ENCODE data around the gene MARCHF10. TPM values are rescaled to one million over a fixed set of nuclear protein-coding genes. Genes with fewer than 3 reads are reported as not detected.

Gene MARCHF10
- total RNA-seq, 1 donor from 2014 or later, result not detected

GRCh38 chr17:62823111-62823893 lies 15.2 kb upstream of the MARCHF10 start:
- ATAC-seq, result no peak
- intact Hi-C loops (cut with DNase I), result no loop called here
- DNase-seq (ENCODE audit: missing footprints), result no peak

DNA sequence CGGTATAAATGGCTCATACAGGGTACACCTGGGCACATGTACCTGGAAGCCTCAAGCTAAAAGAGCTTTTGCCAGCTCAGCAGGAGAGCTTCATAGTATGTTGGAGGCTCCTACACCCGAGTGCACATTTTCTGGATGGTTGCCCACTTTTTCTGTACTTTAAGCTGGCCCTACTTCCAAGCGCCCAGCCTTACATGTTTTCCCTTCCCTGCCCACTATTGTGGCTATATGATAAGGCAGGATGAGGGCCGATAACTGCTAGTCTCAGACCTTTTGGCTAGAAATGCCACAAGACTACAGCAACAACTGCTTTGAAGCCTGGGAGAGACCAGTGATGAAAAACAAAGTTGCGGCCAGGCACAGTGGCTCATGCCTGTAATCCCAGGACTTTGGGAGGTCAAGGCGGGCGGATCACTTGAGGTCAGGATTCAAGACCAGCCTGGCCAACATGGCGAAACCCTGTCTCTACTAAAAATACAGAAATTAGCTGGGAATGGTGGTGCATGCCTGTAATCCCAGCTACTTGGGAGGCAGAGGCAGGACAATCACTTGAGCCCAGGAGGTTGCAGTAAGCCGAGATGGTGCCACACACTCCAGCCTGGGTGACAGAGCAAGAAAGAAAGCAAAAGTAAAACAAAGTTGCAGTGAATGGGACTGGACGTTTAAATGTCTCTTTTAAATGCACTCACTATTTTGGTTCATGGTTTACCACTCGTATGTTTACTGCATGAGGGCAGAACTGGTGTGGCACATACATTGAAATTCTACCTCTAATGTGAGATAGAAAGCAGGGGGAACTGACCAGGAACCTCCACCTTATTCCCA lies 14.2 kb upstream of the MARCHF10 start:
- ATAC-seq (no peak), DNase-seq (ENCODE audit: missing footprints) (no peak)
- intact Hi-C loops (cut with DNase I), result no loop called here

DNA sequence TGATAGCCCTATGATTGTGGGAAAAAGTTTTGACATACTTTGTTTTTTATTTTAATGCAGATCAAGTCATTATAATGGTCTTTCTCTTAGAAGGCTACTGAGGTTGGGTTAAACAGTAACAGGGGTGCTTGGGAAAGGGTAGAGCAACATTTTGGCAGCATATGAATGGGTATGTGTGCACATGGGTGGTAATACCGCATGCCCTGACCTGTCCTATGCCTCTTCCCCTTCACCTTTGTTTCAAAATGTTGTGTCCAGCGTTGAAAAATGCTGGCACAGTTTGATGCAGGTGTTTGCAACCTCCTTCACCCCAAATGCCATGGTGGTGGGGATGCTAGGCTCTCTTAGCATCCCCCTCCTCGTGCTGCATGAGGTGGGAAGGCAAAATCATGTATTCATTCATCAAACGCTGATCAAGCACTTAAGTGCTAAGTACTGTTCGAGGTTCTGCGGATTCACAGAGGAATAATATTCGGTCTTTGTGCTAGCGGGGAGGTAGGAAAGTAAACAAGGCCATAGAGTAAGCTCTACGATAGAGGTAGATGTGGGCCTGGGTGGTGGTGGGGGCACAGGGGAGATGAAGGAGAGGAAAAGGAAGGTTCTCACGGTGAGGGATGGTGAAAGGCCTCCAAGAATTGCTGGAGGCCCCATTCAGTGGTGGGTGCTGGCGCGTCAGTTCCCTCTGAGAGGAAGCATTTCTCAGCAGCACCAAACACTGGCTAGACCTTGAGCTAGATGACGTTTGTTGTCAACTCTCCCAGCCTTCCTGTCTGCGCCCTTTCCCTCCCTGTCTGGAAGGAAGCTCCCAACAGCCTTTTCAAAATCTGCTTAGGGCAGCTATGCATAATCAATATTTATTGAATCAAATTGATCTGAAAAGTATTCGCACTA lies 13.3 kb upstream of the MARCHF10 start:
- no peak for ATAC-seq
- DNase-seq (ENCODE audit: missing footprints), result no peak
- intact Hi-C loops (cut with DNase I), result no loop called here

DNA sequence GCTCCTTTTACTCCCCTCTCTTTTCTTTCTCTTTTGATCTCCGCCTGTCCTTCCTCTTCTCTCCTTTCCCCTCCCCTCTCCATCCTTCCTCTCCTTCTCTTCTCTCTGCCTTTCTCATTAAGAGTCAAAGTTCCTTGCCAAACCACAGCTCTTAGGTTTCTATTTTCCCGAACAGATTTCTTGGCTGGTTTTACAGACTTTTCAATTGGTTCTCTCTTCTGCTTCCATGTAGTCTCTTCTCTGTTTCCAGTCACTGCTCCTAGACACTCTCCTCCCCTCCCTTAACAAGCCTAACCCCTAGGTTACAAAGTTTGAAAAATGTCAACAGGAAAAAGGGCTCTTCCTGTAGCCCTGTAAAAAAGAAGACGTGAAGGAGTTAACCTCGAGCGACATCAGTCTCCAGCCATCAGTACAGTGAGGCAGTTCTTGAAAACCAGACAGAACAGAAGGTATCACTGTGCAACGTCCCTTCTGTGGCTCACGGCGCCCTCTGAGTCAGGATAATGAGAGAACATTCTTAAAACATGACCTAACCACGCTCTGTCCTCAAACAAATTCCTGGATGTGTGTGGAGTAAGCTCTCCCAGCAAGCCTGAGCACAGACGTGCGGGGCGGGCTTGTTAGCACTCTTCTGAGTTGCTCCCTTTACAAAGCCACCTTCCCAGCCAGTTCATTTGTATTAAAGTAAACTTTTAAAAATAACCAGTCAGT lies 11.6 kb upstream of the MARCHF10 start:
- ATAC-seq (peak; percentile 83), DNase-seq (ENCODE audit: missing footprints) (peak; percentile 71)
- intact Hi-C loops (cut with DNase I), result no loop called here

DNA sequence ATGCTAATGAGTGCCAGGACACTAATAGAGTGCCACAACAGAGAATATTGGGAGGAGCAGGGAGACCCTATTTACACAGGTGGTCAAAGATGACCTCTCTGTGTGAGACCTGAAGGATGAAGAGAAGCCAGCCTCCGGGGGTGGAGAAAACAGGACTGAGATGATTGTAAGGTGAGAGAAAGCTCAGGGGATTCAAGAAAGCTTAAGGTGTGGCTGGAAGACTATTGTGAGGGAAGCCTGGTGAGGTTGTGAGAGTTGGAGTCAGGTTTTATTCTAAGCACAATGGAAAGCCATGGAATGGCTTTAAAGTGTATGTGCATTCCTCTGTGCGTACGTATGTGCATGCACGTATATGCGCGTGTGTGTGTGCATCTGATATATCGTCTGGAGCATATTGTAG lies 10.4 kb upstream of the MARCHF10 start:
- ATAC-seq (no peak), DNase-seq (ENCODE audit: missing footprints) (no peak)
- intact Hi-C loops (cut with DNase I), result no loop called here

DNA sequence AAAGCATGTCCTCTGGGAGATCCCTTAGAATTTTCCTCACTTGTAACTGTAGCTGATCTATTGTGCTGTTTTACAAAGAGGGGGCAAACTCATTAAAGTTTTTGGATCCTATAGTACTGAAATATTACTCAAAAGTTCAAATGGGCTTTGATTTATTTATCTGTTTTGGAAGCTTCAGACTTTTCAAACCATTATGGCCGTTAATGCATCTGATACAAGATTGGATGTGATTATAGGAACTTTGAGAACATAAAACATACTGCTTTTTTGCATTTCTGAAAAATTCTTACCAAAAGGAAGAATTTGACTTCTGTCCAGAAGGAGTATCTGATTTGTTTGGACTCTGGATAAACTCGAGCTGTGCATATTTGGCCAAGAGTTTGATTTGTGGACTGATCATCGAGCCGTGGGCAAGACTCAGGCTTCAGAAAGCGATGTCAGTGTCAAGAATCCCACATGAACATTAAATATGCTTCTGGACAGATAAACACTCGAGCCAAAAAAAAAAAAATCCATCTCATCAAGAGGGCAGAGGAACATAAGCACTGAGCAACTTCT lies 8.2 kb upstream of the MARCHF10 start:
- DNase-seq (ENCODE audit: missing footprints), result no peak
- ATAC-seq, result no peak
- intact Hi-C loops (cut with DNase I), result no loop called here

- no peak for ATAC-seq
- intact Hi-C loops (cut with DNase I), result no loop called here
These were observed 1.5 kb upstream of the MARCHF10 start for GRCh38 chr17:62809656-62810055.

DNA sequence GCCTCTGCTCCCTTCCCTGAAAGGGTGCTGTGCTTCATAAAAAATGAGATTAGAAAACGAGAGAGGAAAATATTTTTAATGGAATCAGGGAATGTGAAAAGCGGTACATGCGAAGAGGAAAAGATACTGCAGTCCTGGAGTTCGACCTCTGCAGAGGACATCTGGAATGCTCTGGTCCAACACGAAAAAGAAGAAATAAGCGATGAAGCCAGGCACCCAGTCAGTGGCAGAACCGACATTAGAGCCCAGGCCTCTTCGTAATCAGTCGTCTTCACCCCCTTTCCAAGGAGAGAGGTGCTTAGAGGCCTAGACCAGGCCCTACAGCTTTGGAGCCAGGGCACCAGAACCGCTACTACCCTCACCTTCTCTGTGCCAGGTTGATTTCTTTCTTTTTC lies 459 bp upstream of the MARCHF10 start:
- ATAC-seq (no peak), DNase-seq (ENCODE audit: missing footprints) (no peak)
- intact Hi-C loops (cut with DNase I), result no loop called here

More at GRCh38 chr17:62809656-62810055, 1.5 kb upstream of the MARCHF10 start:
- DNase-seq (ENCODE audit: missing footprints), result no peak

DNA sequence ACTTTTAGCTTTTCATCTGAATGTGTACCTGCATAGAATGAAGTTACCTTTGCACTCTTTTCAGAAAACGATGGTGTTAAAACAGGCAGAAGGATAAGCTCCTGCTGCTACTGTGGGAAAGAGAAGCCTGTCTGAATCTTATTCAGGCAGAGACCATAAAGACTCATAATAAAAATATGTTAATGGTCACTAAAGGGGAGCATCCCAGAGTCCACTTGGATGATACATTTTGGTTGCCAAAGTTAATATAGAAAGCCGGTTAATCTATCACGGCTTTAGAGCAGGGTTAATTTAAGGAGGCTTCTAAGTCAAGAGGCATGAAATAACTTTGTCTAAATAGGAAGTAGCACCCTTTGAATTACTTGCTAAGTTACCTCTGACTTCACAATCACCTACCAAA lies 2.9 kb downstream of the MARCHF10 start:
- no peak for ATAC-seq
- no peak for DNase-seq (ENCODE audit: missing footprints)
- intact Hi-C loops (cut with DNase I), result no loop called here

GRCh38 chr17:62804822-62805221 lies 3.3 kb downstream of the MARCHF10 start:
- ATAC-seq (no peak), DNase-seq (ENCODE audit: missing footprints) (no peak)
- intact Hi-C loops (cut with DNase I), result no loop called here

DNA sequence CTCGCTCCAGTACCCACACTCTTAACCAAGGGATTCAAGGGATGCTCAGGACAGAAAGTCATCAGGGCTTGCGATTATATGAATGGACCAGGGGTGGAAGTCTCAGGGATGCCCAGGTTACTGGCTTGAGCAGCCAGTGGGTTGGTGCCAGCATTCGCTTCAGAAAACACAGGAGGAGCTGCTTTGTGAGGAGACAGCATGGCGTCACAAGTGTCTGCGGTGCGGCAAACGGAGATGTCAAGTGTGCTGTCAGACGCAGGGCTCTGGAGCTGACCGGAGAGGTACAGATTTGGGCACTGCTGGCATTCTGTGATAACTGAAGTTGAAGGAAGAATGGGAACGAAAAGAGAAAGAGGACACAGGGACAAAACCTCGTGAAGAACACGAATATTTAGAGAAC lies 4.1 kb downstream of the MARCHF10 start:
- intact Hi-C loops (cut with DNase I), result no loop called here
- DNase-seq (ENCODE audit: missing footprints), result no peak
- no peak for ATAC-seq

DNA sequence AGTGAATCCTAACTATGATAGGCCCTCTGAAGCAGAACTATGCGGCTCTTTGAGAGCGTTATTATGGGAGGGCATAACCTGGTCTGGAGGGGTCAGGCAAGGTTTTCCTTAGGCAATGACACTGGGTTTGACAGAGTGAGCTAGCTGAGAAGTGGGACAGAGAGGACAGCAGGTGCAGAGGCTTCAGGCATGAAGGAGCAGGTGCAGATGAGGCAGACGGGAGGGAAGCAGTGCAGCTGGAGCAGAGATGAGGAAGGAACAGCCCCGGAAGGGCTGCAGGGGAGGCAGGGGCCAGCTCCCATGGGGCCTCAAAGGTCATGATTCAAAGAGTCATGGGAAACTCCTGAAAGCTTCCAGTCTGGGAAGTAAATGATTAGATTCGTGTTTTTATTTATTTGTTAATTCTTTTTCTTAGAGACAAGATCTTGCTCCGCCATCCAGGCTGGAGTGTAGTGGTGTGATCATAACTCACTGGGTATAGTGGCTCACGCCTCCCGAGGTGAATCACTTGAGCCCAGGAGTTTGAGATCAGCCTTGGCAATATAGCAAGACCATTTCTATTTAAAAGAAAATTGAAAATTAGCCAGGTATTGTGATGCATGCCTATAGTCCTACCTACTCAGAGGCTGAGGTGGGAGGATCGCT lies 5.4 kb downstream of the MARCHF10 start:
- DNase-seq (ENCODE audit: missing footprints) (no peak), ATAC-seq (no peak)
- intact Hi-C loops (cut with DNase I), result no loop called here

GRCh38 chr17:62801553-62802114 lies 6.5 kb downstream of the MARCHF10 start:
- intact Hi-C loops (cut with DNase I), result no loop called here
- ATAC-seq (no peak), DNase-seq (ENCODE audit: missing footprints) (no peak)

DNA sequence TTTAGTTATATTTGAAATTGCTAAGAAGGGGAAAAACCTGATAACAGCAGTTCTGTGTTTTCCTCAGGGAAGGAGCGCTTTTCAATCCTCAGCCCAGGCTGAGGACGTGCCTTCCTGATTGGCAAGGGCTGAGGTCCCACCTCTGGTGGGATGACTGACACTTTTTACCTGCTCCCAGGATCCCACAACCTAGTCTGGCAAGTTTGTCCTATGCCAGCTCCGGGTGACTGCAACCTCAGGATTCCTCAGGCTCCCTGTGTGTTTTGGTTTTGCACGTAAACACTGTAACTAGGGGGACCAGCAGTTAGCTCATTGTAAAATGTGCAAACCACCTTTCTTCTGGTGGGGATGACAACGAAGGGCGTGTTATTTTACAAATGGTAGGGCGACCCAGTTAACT lies 7.5 kb downstream of the MARCHF10 start:
- DNase-seq (ENCODE audit: missing footprints) (no peak), ATAC-seq (no peak)
- intact Hi-C loops (cut with DNase I), result no loop called here

- DNase-seq (ENCODE audit: missing footprints), result no peak
- intact Hi-C loops (cut with DNase I), result no loop called here
- ATAC-seq, result no peak
These were observed 10.2 kb downstream of the MARCHF10 start for GRCh38 chr17:62797959-62798358.

DNA sequence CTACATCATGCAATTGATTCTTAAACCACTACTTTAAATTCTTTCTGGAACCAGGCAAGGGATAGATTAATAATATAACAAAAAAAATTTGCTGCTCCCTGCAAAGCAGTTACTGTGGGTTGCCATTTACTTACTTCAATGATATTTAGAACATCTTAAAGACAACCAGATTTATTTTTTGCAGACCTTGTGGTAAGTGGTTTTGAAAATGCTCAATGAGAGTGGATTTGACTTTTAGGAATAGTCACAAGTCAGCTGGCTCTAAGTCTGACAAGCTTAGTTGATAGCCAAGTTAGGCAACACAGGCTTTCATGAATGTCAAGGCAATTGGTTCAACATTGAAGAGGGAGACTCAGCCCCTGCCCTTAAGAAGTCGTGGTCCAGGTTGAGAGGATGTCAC lies 11.8 kb downstream of the MARCHF10 start:
- DNase-seq (ENCODE audit: missing footprints) (no peak), ATAC-seq (no peak)
- intact Hi-C loops (cut with DNase I), result no loop called here

DNA sequence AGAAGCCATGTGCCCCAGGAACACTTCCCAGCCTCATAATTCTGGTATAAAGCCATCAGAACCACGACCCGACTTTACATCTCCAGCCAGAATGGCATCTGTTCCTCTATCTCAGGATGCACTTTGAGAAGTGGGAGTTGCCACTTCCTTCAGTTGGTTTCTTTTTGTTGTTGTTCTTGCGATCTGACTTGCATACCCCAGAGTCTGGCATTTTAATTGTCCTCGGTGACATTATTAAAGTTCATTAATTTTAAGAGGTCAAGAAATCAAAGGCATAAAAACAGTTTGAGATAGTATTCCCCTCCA lies 13.5 kb downstream of the MARCHF10 start:
- DNase-seq (ENCODE audit: missing footprints) (no peak), ATAC-seq (no peak)
- intact Hi-C loops (cut with DNase I), result no loop called here

Data from Right ventricle myocardium inferior (tissue), 1 donor.